Right lobe of liver (tissue), 6 donors: ENCODE data around the gene EPB41L4B. TPM values are rescaled to one million over a fixed set of nuclear protein-coding genes. Genes with fewer than 3 reads are reported as not detected.

Source experiments
- ATAC-seq, 4 donors: fragments of 200-7000 bp; cut with Tn5 transposase; one replicate each; pipeline ENCODE4 v1.9.1; 2020; ENCODE audit warnings: mild to moderate bottlenecking in 4 of 4, moderate library complexity in 4 of 4
- DNase-seq, 3 donors: peaks; one replicate each; pipeline ENCODE4 v3.0.0-alpha.2; 2020
- H3K27ac ChIP-seq, 3 donors: fragments of 200-600 bp; one replicate each; pipeline ENCODE4 v1.8.0; 2022
- H3K27me3 ChIP-seq, 2 donors: fragments of 200-600 bp; one replicate each; pipeline ENCODE4 v1.8.0; 2022
- H3K36me3 ChIP-seq, 4 donors: fragments of 200-600 bp; sonication (generic) in 1 of 4; one replicate each; pipeline versions ENCODE4 v1.5.1 to v1.8.0; 2017 to 2022; ENCODE audit warnings: control low read depth in 1 of 4
- H3K4me1 ChIP-seq, 4 donors: fragments of 200-600 bp; sonication (generic) in 1 of 4; one replicate each; pipeline versions ENCODE4 v1.5.1 to v1.8.0; 2017 to 2022; ENCODE audit warnings: control low read depth in 1 of 4
- H3K4me3 ChIP-seq, 3 donors: fragments of 200-600 bp; one replicate each; pipeline ENCODE4 v1.8.0; 2022
- H3K9me3 ChIP-seq, 4 donors: fragments of 200-600 bp; sonication (generic) in 1 of 4; one replicate each; pipeline versions ENCODE4 v1.5.1 to v1.8.0; 2017 to 2022; ENCODE audit warnings: control low read depth in 1 of 4
- CTCF ChIP-seq, 4 donors: fragments of 200-600 bp in 3 of 4; fragments of 450-650 bp in 1 of 4; IDR thresholded peaks; one replicate each; pipeline versions ENCODE4 v1.5.1 to v1.8.0; 2016 to 2022; ENCODE audit warnings: antibody characterized with exemption in 4 of 4, mild to moderate bottlenecking in 2 of 4
- POLR2A ChIP-seq: fragments of 450-650 bp; IDR thresholded peaks from one replicate; pipeline ENCODE4 v1.6.1; 2017; ENCODE audit warnings: antibody characterized with exemption, mild to moderate bottlenecking
- WGBS: methylation state at CpG from one replicate; pipeline ENCODE4 v1.1.6; 2018; ENCODE audit warnings: low coverage, low lambda C conversion rate; ENCODE audit not compliant: insufficient coverage; ENCODE audit errors: missing lambda C conversion rate; 5-methylcytosine and 5-hydroxymethylcytosine counted together
- intact Hi-C, 2 donors: fragments of 100-400 bp; cut with DNase I; formaldehyde crosslinking; loops; one replicate each; pipeline versions ENCODE4 v1.11.2 to v1.14.1; 2022
- total RNA-seq, 6 experiments: library from RNA; depleted of rRNA in 2 of 6; stranded (reverse); fragments of >200 nt in 2 of 6; fragmentation: NEBNext Ultra II Directional in 3 of 6; extraction: Animal tissue kit (Norgen Biotek cat#: 25700) in 3 of 6; gene quantifications; one replicate each; pipeline versions ENCODE4 v1.1.0 to v1.2.4, GENCODE V29; 2016 to 2023
- donor health status: DM: no; HTN: yes; CAD: no.
- donor health status: DM: no; HTN: no; CAD: no.
- donor health status: DM: no; HTN: no; CAD: no.
- donor health status: DM: no; HTN: yes; CAD: no.
- donor health status: DM: no; HTN: yes; CAD: no.

Gene EPB41L4B
- total RNA-seq, 6 experiments from 2014 or later, result 29.0 to 89.0 (median 32.4) TPM

- no peak for TF ChIP-seq POLR2A
- no peak for TF ChIP-seq CTCF (IDR thresholded peaks at IDR 0.05)
Observed at GRCh38 chr9:109231593-109231992, 89.3 kb downstream of the EPB41L4B start.

GRCh38 chr9:109230277-109230676, 90.6 kb downstream of the EPB41L4B start:
- no peak overlapping the region for H3K4me3 ChIP-seq
- H3K27me3 ChIP-seq, result no peaks in the 10 kb centered on the region
- DNase-seq, result no peak
- no peak for ATAC-seq
- TF ChIP-seq CTCF (IDR thresholded peaks at IDR 0.05) (no peak), POLR2A (no peak)
- H3K9me3 ChIP-seq, result no peaks in the 10 kb centered on the region
- intact Hi-C loops, result no loop called here
- H3K36me3 ChIP-seq, result no peaks in the 10 kb centered on the region
- H3K27ac ChIP-seq, result no peak overlapping the region
- no peaks in the 10 kb centered on the region for H3K4me1 ChIP-seq
- whole genome bisulfite sequencing, result 83% methylated on average over 4 of the region's 4 CpGs

More at GRCh38 chr9:109231593-109231992, 89.3 kb downstream of the EPB41L4B start:
- no peaks in the 10 kb centered on the region for H3K36me3 ChIP-seq
- H3K27ac ChIP-seq, result no peak overlapping the region
- H3K4me1 ChIP-seq, result no peaks in the 10 kb centered on the region
- H3K9me3 ChIP-seq, result no peaks in the 10 kb centered on the region
- intact Hi-C loops, result no loop called here
- H3K4me3 ChIP-seq, result no peak overlapping the region
- ATAC-seq (peak in 1 of 4 donors; percentile 60), DNase-seq (no peak)
- 0% methylated on average over 1 of the region's 1 CpG for WGBS
- H3K27me3 ChIP-seq, result no peaks in the 10 kb centered on the region

GRCh38 chr9:109229682-109230081, 91.2 kb downstream of the EPB41L4B start:
- H3K4me1 ChIP-seq, result no peaks in the 10 kb centered on the region
- H3K27ac ChIP-seq, result no peak overlapping the region
- no peak for ATAC-seq
- no peak for DNase-seq
- intact Hi-C loops, result no loop called here
- no peak overlapping the region for H3K4me3 ChIP-seq
- H3K36me3 ChIP-seq, result no peaks in the 10 kb centered on the region
- no peaks in the 10 kb centered on the region for H3K9me3 ChIP-seq
- TF ChIP-seq CTCF (IDR thresholded peaks at IDR 0.05), result no peak
- TF ChIP-seq POLR2A, result no peak
- no peaks in the 10 kb centered on the region for H3K27me3 ChIP-seq
- 69% methylated on average over 3 of the region's 3 CpGs for WGBS

- no peak overlapping the region for H3K4me3 ChIP-seq
- H3K27me3 ChIP-seq, result no peaks in the 10 kb centered on the region
- DNase-seq (no peak), ATAC-seq (no peak)
- no peaks in the 10 kb centered on the region for H3K4me1 ChIP-seq
- H3K9me3 ChIP-seq, result no peaks in the 10 kb centered on the region
- no peaks in the 10 kb centered on the region for H3K36me3 ChIP-seq
- intact Hi-C loops, result no loop called here
- TF ChIP-seq POLR2A (no peak), CTCF (IDR thresholded peaks at IDR 0.05) (no peak)
- no peak overlapping the region for H3K27ac ChIP-seq
Observed at GRCh38 chr9:109228093-109228642, 92.7 kb downstream of the EPB41L4B start.

- DNase-seq (no peak), ATAC-seq (no peak)
- no peak overlapping the region for H3K27ac ChIP-seq
- no peaks in the 10 kb centered on the region for H3K4me1 ChIP-seq
- TF ChIP-seq POLR2A, result no peak
- no peak for TF ChIP-seq CTCF (IDR thresholded peaks at IDR 0.05)
- no peaks in the 10 kb centered on the region for H3K9me3 ChIP-seq
- WGBS, result 70% methylated on average over 2 of the region's 2 CpGs
- H3K27me3 ChIP-seq, result no peaks in the 10 kb centered on the region
- no peaks in the 10 kb centered on the region for H3K36me3 ChIP-seq
- H3K4me3 ChIP-seq, result no peak overlapping the region
- intact Hi-C loops, result no loop called here
Observed at GRCh38 chr9:109225629-109226028, 95.2 kb downstream of the EPB41L4B start.
